Peyer's patch (tissue), 4 donors: ENCODE results near the gene CLEC4M.

Experiments used
- POLR2A ChIP-seq, 2 donors: fragments of 450-650 bp; IDR thresholded peaks; one replicate each; pipeline ENCODE4 v1.5.1; 2017; ENCODE audit warnings: antibody characterized with exemption in 2 of 2, mild to moderate bottlenecking in 2 of 2, moderate library complexity in 2 of 2
- TF ChIP-seq, protein P1 (sequence below), 6 experiments: fragments of 450-650 bp in 4 of 6; fragments of 200-600 bp in 2 of 6; sonication (generic) in 1 of 6; IDR thresholded peaks; one replicate each; pipeline ENCODE4 v1.5.1; 2017 to 2019; ENCODE audit warnings: antibody characterized with exemption in 6 of 6, mild to moderate bottlenecking in 3 of 6, moderate library complexity in 1 of 6

- TF ChIP-seq, protein P1, sequence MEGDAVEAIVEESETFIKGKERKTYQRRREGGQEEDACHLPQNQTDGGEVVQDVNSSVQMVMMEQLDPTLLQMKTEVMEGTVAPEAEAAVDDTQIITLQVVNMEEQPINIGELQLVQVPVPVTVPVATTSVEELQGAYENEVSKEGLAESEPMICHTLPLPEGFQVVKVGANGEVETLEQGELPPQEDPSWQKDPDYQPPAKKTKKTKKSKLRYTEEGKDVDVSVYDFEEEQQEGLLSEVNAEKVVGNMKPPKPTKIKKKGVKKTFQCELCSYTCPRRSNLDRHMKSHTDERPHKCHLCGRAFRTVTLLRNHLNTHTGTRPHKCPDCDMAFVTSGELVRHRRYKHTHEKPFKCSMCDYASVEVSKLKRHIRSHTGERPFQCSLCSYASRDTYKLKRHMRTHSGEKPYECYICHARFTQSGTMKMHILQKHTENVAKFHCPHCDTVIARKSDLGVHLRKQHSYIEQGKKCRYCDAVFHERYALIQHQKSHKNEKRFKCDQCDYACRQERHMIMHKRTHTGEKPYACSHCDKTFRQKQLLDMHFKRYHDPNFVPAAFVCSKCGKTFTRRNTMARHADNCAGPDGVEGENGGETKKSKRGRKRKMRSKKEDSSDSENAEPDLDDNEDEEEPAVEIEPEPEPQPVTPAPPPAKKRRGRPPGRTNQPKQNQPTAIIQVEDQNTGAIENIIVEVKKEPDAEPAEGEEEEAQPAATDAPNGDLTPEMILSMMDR (IDR thresholded peaks at IDR 0.05) = no peak
- TF ChIP-seq POLR2A (IDR thresholded peaks at IDR 0.05) = no peak
Measured at GRCh38 chr19:7729831-7730285, 33.2 kb upstream of the CLEC4M start.
